Duodenal mucosa (tissue), 2 donors: ENCODE data around the gene CCNE1.

Experiments
- H3K27ac ChIP-seq: one replicate; pipeline ENCODE4 v1.7.0; 2013; ENCODE audit warnings: low read depth, low read length
- H3K27me3 ChIP-seq, 2 donors: one replicate each; pipeline ENCODE4 v1.7.0; 2013; ENCODE audit warnings: low read length in 2 of 2, control low read depth in 1 of 2; ENCODE audit not compliant: insufficient read depth in 2 of 2, control insufficient read depth in 1 of 2
- H3K36me3 ChIP-seq, 2 donors: one replicate each; pipeline ENCODE4 v1.7.0; 2013; ENCODE audit warnings: low read length in 2 of 2, control low read depth in 1 of 2; ENCODE audit not compliant: insufficient read depth in 2 of 2, control insufficient read depth in 1 of 2
- H3K4me1 ChIP-seq, 2 donors: one replicate each; pipeline ENCODE4 v1.7.0; 2013; ENCODE audit warnings: low read length in 2 of 2, control low read depth in 1 of 2; ENCODE audit not compliant: insufficient read depth in 2 of 2, control insufficient read depth in 1 of 2
- H3K4me3 ChIP-seq, 2 donors: one replicate each; pipeline ENCODE4 v1.7.0; 2013; ENCODE audit warnings: low read length in 2 of 2, low read depth in 1 of 2
- H3K9ac ChIP-seq, 2 donors: one replicate each; pipeline ENCODE4 v1.7.0; 2013; ENCODE audit warnings: low read length in 2 of 2, low read depth in 1 of 2
- H3K9me3 ChIP-seq, 2 donors: one replicate each; pipeline ENCODE4 v1.7.0; 2013; ENCODE audit warnings: low read length in 2 of 2, control low read depth in 1 of 2; ENCODE audit not compliant: control insufficient read depth in 1 of 2

Gene CCNE1

GRCh38 chr19:29773141-29773540 lies 38.6 kb upstream of the CCNE1 start:
- no peaks in the 10 kb centered on the region for H3K36me3 ChIP-seq
- no peaks in the 10 kb centered on the region for H3K9me3 ChIP-seq
- H3K27ac ChIP-seq: no peak overlapping the region
- H3K9ac ChIP-seq: no peak overlapping the region
- no peaks in the 10 kb centered on the region for H3K27me3 ChIP-seq
- no peaks in the 10 kb centered on the region for H3K4me1 ChIP-seq
- no peak overlapping the region for H3K4me3 ChIP-seq

GRCh38 chr19:29774126-29774525 lies 37.7 kb upstream of the CCNE1 start:
- no peaks in the 10 kb centered on the region for H3K9me3 ChIP-seq

GRCh38 chr19:29777781-29778309 lies 33.9 kb upstream of the CCNE1 start:
- no peak overlapping the region for H3K4me3 ChIP-seq
- no peak overlapping the region for H3K27ac ChIP-seq
- no peak overlapping the region for H3K9ac ChIP-seq
- H3K4me1 ChIP-seq: no peaks in the 10 kb centered on the region
- no peaks in the 10 kb centered on the region for H3K36me3 ChIP-seq
- H3K27me3 ChIP-seq: no peaks in the 10 kb centered on the region
- H3K9me3 ChIP-seq: no peaks in the 10 kb centered on the region

More at GRCh38 chr19:29774126-29774525, 37.7 kb upstream of the CCNE1 start:
- Histone ChIP-seq H3K36me3 (no peaks in the 10 kb centered on the region), H3K4me3 (no peak overlapping the region), H3K4me1 (no peaks in the 10 kb centered on the region), H3K27ac (no peak overlapping the region), H3K9ac (no peak overlapping the region), H3K27me3 (no peaks in the 10 kb centered on the region)

GRCh38 chr19:29779921-29780320 lies 31.9 kb upstream of the CCNE1 start:
- Histone ChIP-seq H3K27ac (no peak overlapping the region), H3K27me3 (no peaks in the 10 kb centered on the region), H3K9me3 (no peaks in the 10 kb centered on the region), H3K36me3 (no peaks in the 10 kb centered on the region), H3K4me3 (no peak overlapping the region), H3K9ac (no peak overlapping the region), H3K4me1 (no peaks in the 10 kb centered on the region)

- Histone ChIP-seq H3K36me3 (no peaks in the 10 kb centered on the region), H3K27ac (no peak overlapping the region), H3K4me3 (no peak overlapping the region), H3K4me1 (no peaks in the 10 kb centered on the region), H3K9me3 (no peaks in the 10 kb centered on the region), H3K27me3 (no peaks in the 10 kb centered on the region), H3K9ac (no peak overlapping the region)
These were observed 30.2 kb upstream of the CCNE1 start for GRCh38 chr19:29781386-29782259.

GRCh38 chr19:29782260-29782580 lies 29.6 kb upstream of the CCNE1 start:
- Histone ChIP-seq H3K36me3 (no peaks in the 10 kb centered on the region), H3K9me3 (no peaks in the 10 kb centered on the region), H3K9ac (no peak overlapping the region), H3K4me3 (no peak overlapping the region), H3K27ac (no peak overlapping the region), H3K4me1 (no peaks in the 10 kb centered on the region), H3K27me3 (no peaks in the 10 kb centered on the region)

- Histone ChIP-seq H3K9ac (no peak overlapping the region), H3K4me1 (no peaks in the 10 kb centered on the region), H3K27me3 (no peaks in the 10 kb centered on the region), H3K9me3 (no peaks in the 10 kb centered on the region), H3K36me3 (no peaks in the 10 kb centered on the region), H3K4me3 (no peak overlapping the region), H3K27ac (no peak overlapping the region)
These were observed 28.1 kb upstream of the CCNE1 start for GRCh38 chr19:29783627-29784190.

GRCh38 chr19:29784598-29785223 lies 27.1 kb upstream of the CCNE1 start:
- H3K9me3 ChIP-seq: no peaks in the 10 kb centered on the region
- H3K4me1 ChIP-seq: no peaks in the 10 kb centered on the region
- no peaks in the 10 kb centered on the region for H3K27me3 ChIP-seq
- no peaks in the 10 kb centered on the region for H3K36me3 ChIP-seq
- H3K4me3 ChIP-seq: no peak overlapping the region
- no peak overlapping the region for H3K27ac ChIP-seq
- no peak overlapping the region for H3K9ac ChIP-seq

- no peak overlapping the region for H3K9ac ChIP-seq
- H3K27ac ChIP-seq: no peak overlapping the region
- H3K4me3 ChIP-seq: no peak overlapping the region
- H3K36me3 ChIP-seq: no peaks in the 10 kb centered on the region
- H3K27me3 ChIP-seq: no peaks in the 10 kb centered on the region
- no peaks in the 10 kb centered on the region for H3K4me1 ChIP-seq
- no peaks in the 10 kb centered on the region for H3K9me3 ChIP-seq
These were observed 26.4 kb upstream of the CCNE1 start for GRCh38 chr19:29785360-29785759.

- Histone ChIP-seq H3K27me3 (no peaks in the 10 kb centered on the region), H3K27ac (no peak overlapping the region), H3K36me3 (no peaks in the 10 kb centered on the region), H3K4me3 (no peak overlapping the region), H3K9ac (no peak overlapping the region), H3K4me1 (no peaks in the 10 kb centered on the region), H3K9me3 (no peaks in the 10 kb centered on the region)
These were observed 25.7 kb upstream of the CCNE1 start for GRCh38 chr19:29785955-29786589.
